GM21381 (cell line): Measurements from ENCODE around the gene RPL11.
A peak's percentile ranks its signal among the peaks of the same experiment; 100 is the strongest.
"Not testable (repeated sequence)": the region's sequence is repeated elsewhere in the genome, so short reads cannot be mapped to it uniquely, and the experiment has no call there.

Experiments used
- ATAC-seq: cut with Tn5 transposase; IDR thresholded peaks from one replicate; pipeline ENCODE4 v1.9.1; 2021; ENCODE audit warnings: mild to moderate bottlenecking, moderate library complexity; ENCODE audit not compliant: unreplicated experiment

Gene RPL11

GRCh38 chr1:23684415-23684814, 7.2 kb upstream of the RPL11 start:
- no peak for ATAC-seq

GRCh38 chr1:23685197-23685596, 6.4 kb upstream of the RPL11 start:
- not testable (repeated sequence) for ATAC-seq

- not testable (repeated sequence) for ATAC-seq
These were observed 3.9 kb upstream of the RPL11 start for GRCh38 chr1:23687680-23688079.

- ATAC-seq = not testable (repeated sequence)
These were observed 3.3 kb upstream of the RPL11 start for GRCh38 chr1:23688281-23688680.

GRCh38 chr1:23692308-23692871, 784 bp downstream of the RPL11 start:
- ATAC-seq = no peak

GRCh38 chr1:23693599-23693998, 2.0 kb downstream of the RPL11 start:
- no peak for ATAC-seq

- ATAC-seq = no peak
These were observed 2.8 kb downstream of the RPL11 start for GRCh38 chr1:23694371-23694770.

GRCh38 chr1:23695667-23696066, 4.1 kb downstream of the RPL11 start:
- no peak for ATAC-seq

- no peak for ATAC-seq
These were observed 4.9 kb downstream of the RPL11 start for GRCh38 chr1:23696335-23696989.

- no peak for ATAC-seq
These were observed 6.9 kb downstream of the RPL11 start for GRCh38 chr1:23698466-23698865.

GRCh38 chr1:23699280-23700179, 7.9 kb downstream of the RPL11 start:
- no peak for ATAC-seq

GRCh38 chr1:23701310-23701709, 9.7 kb downstream of the RPL11 start:
- no peak for ATAC-seq

- no peak for ATAC-seq
These were observed 10.4 kb downstream of the RPL11 start for GRCh38 chr1:23701996-23702395.

GRCh38 chr1:23704834-23705495, 13.4 kb downstream of the RPL11 start:
- ATAC-seq = no peak

- ATAC-seq = no peak
These were observed 17.6 kb downstream of the RPL11 start for GRCh38 chr1:23709229-23709628.

GRCh38 chr1:23718482-23718881, 26.9 kb downstream of the RPL11 start:
- no peak for ATAC-seq

GRCh38 chr1:23719162-23719820, 27.7 kb downstream of the RPL11 start:
- ATAC-seq = no peak

- peak; percentile 64 for ATAC-seq
These were observed 28.8 kb downstream of the RPL11 start for GRCh38 chr1:23720256-23720995.

GRCh38 chr1:23722652-23723051, 31.0 kb downstream of the RPL11 start:
- no peak for ATAC-seq

- no peak for ATAC-seq
These were observed 35.1 kb downstream of the RPL11 start for GRCh38 chr1:23726686-23727085.
